Nephron (organoid): Measurements from ENCODE around the gene CROCC2.

ENCODE experiments used
- H3K27ac Mint-ChIP-seq, 3 experiments: 2 replicates each; pipeline ENCODE4 v1.8.0; 2020; ENCODE audit warnings: mixed read lengths in 3 of 3, mild to moderate bottlenecking in 2 of 3, moderate library complexity in 1 of 3
- H3K27me3 Mint-ChIP-seq: 2 replicates; pipeline ENCODE4 v1.8.0; 2021; ENCODE audit warnings: low read depth, mild to moderate bottlenecking, moderate library complexity, mixed read lengths
- H3K36me3 Mint-ChIP-seq: 2 replicates; pipeline ENCODE4 v1.8.0; 2020; ENCODE audit warnings: low read depth, mixed read lengths
- H3K4me1 Mint-ChIP-seq: 2 replicates; pipeline ENCODE4 v1.8.0; 2020; ENCODE audit warnings: mixed read lengths
- H3K4me3 Mint-ChIP-seq, 3 experiments: 2 replicates each; pipeline ENCODE4 v1.8.0; 2020; ENCODE audit warnings: mild to moderate bottlenecking in 3 of 3, mixed read lengths in 3 of 3, moderate library complexity in 2 of 3
- H3K9me3 Mint-ChIP-seq: 2 replicates; pipeline ENCODE4 v1.8.0; 2020; ENCODE audit warnings: mixed read lengths
- CTCF ChIP-seq, 3 experiments: fragments of 200-600 bp; sonication (generic); IDR thresholded peaks; one replicate each; pipeline ENCODE4 v1.5.0; 2021; ENCODE audit warnings: antibody characterized with exemption in 3 of 3; ENCODE audit not compliant: unreplicated experiment in 3 of 3

Gene CROCC2

GRCh38 chr2:240952496-240953246 lies 46.5 kb downstream of the CROCC2 start:
- Mint-ChIP-seq H3K27ac (no peak overlapping the region), H3K36me3 (no peaks in the 10 kb centered on the region), H3K4me3 (no peak overlapping the region), H3K4me1 (peaks cover 30% of the 10 kb centered on the region), H3K9me3 (no peaks in the 10 kb centered on the region), H3K27me3 (peaks cover 22% of the 10 kb centered on the region)
- TF ChIP-seq CTCF (IDR thresholded peaks at IDR 0.05; ENCODE audit: unreplicated experiment in 3 of 3): no peak

- H3K36me3 Mint-ChIP-seq: no peaks in the 10 kb centered on the region
- H3K27me3 Mint-ChIP-seq: peaks cover 20% of the 10 kb centered on the region
- no peak for TF ChIP-seq CTCF (IDR thresholded peaks at IDR 0.05; ENCODE audit: unreplicated experiment in 3 of 3)
- no peak overlapping the region for H3K4me3 Mint-ChIP-seq
- H3K4me1 Mint-ChIP-seq: peaks cover 30% of the 10 kb centered on the region
- no peaks in the 10 kb centered on the region for H3K9me3 Mint-ChIP-seq
- H3K27ac Mint-ChIP-seq: peak overlapping the region in 1 of 3 experiments; percentile 73
Observed at GRCh38 chr2:240953426-240954410, 47.6 kb downstream of the CROCC2 start.

DNA sequence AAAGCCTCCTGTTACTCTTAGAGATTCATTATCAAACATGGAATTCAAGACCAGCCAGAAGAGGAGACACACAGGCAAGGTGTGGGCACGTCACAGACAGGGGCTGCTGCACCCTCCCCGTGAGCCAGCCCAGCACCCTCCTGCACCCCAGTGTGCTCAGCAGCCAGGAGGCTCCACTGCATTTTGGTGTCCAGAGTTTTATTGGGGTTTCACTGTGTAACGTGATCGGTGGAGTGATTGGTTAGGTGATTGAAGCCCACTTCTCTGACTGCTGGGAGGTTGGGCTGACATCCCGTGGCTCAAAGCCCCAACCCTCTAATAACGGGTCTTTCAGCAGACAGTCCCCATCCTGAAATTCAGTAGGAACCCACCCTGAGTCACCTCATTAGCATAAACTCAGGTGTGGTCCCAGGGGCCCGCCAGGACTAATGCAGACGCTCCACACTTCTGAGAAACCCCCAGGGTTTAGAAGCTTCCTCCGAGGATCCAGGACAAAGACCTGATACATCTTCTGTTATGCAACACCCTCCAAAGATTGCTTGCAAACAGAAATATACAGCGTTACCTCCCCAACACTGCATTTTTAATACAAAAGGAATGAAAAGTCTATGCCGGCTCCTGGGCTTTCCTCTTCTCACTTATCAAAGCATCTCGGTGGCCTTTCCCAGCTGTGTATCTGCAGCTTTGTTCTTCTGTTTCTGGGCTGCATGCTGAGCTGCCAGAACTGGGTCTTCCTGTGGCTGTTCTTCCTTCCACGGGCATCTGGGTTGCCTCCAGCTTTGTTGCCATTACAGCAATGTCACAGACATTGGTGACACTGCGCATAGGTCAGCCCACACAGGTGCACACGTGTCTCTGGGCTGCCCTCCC lies 48.5 kb downstream of the CROCC2 start:
- Mint-ChIP-seq H3K27me3 (peaks cover 24% of the 10 kb centered on the region), H3K4me1 (peaks cover 35% of the 10 kb centered on the region), H3K9me3 (no peaks in the 10 kb centered on the region), H3K4me3 (no peak overlapping the region), H3K36me3 (no peaks in the 10 kb centered on the region), H3K27ac (peak overlapping the region; percentile 33 to 83 (median 73))
- TF ChIP-seq CTCF (IDR thresholded peaks at IDR 0.05; ENCODE audit: unreplicated experiment in 3 of 3): no peak

DNA sequence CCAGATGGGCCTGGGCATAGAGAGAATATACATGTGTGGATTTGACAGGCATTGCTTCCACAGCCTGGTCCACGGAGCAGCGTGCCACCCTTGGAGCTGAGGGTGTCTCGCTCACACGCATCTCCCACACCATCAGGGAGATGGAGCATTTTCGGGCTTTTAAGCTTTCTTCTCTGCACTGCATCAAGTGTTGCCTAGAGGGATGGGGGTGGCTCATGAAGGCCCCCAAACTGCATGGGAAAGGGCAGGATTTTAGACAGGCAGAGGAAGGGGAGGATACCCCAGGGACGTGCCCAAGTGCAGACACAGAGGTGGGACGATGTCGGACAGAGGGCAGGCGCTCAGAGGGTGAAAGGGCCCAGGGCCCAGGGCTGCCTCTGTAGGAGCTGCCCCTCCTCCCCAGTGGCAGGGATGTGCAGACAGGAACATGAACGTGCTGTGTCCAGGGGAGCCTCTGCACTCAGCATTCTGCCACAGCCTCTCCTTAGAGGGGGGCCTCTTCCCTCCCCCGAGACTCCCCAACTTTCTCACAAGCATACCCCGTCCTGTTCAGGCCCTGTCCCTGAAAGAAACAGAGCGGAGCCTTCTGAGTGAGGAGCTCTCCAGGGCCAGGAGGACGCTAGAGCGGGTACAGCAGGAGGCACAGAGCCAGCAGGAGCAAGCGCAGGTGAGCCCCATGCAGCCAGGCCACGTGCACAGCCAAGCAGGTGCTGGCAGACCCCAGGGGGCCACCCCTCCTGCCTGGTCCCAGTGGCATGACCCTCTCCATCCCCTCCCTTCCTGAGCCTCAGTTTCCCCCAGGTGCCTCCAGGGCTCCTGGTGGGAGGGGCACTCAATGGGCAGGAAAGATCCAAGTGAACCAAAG lies 49.4 kb downstream of the CROCC2 start:
- Mint-ChIP-seq H3K4me1 (peaks cover 35% of the 10 kb centered on the region), H3K9me3 (no peaks in the 10 kb centered on the region), H3K27ac (peak overlapping the region in 2 of 3 experiments; percentile 83 to 91), H3K4me3 (no peak overlapping the region), H3K27me3 (peaks cover 24% of the 10 kb centered on the region), H3K36me3 (no peaks in the 10 kb centered on the region)
- TF ChIP-seq CTCF (IDR thresholded peaks at IDR 0.05; ENCODE audit: unreplicated experiment in 3 of 3): no peak
